ENCODE measurements around the gene DOCK6.
A peak's percentile ranks its signal among the peaks of the same experiment; 100 is the strongest.

DOCK6 gene

DNA sequence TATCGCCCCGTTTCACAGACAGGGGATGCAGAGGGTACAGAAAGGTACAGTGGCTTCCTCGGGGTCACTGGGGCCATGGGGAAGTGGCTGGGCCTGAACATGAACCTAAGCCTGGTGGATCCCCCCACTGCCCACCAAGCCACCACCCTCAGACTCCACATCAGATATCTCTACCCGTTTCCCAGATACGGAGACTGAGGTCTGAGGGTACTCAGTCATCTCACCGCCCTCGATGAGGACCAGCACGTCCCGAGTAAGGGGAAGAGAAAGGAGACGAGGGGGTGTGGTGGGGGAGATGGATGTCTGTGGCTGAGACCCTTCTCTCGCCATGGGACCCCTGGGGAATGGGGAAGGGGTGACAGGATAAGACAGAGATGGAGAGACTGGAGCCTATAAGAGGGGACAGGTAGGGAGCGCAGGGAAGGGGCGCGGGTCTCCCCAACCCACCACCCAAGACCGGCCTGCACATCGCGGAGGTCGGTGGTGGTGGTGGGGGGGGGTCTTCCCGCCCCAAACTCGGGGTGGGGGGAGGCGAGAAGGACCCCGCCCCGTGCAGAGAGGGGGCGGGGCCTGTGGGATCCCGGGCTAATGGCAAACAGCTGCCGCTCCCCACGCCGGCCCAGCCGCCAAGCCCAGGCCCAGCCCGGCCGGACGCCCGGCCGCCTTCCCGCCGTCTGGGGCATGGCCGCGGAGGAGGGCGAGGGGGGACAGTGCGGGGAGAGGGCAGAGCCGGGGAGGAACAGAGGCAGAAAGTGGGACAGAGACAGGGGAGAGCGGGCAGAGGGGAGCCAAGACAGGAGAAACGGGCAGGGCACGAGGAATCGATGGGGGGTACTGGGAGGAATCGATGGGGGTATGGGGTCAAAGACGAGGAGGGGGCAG lies 65.7 kb downstream of the DOCK6 start:
- peak overlapping the region; percentile 81 for H3K4me3 ChIP-seq (ENCODE audit: low read depth, low read length)
- no peak for TF ChIP-seq CTCF (IDR thresholded peaks at IDR 0.05; ENCODE audit: low read depth, low read length)
- in situ Hi-C loops (cut with HindIII; ENCODE audit: low sequenced_read_pairs), result no loop called here
- DNase-seq (ENCODE audit: low read depth, low spot score), result peak; percentile 22

GRCh38 chr19:11195681-11196080 lies 66.6 kb downstream of the DOCK6 start:
- TF ChIP-seq CTCF (IDR thresholded peaks at IDR 0.05; ENCODE audit: low read depth, low read length), result no peak
- in situ Hi-C loops (cut with HindIII; ENCODE audit: low sequenced_read_pairs), result no loop called here
- no peak for DNase-seq (ENCODE audit: low read depth, low spot score)
- peak overlapping the region; percentile 81 for H3K4me3 ChIP-seq (ENCODE audit: low read depth, low read length)

- peak overlapping the region; percentile 81 for H3K4me3 ChIP-seq (ENCODE audit: low read depth, low read length)
- in situ Hi-C loops (cut with HindIII; ENCODE audit: low sequenced_read_pairs), result no loop called here
- no peak for DNase-seq (ENCODE audit: low read depth, low spot score)
- no peak for TF ChIP-seq CTCF (IDR thresholded peaks at IDR 0.05; ENCODE audit: low read depth, low read length)
Observed at GRCh38 chr19:11194656-11195558, 67.4 kb downstream of the DOCK6 start.

GRCh38 chr19:11194173-11194572 lies 68.2 kb downstream of the DOCK6 start:
- no peak for DNase-seq (ENCODE audit: low read depth, low spot score)
- peak overlapping the region; percentile 81 for H3K4me3 ChIP-seq (ENCODE audit: low read depth, low read length)
- in situ Hi-C loops (cut with HindIII; ENCODE audit: low sequenced_read_pairs), result no loop called here
- no peak for TF ChIP-seq CTCF (IDR thresholded peaks at IDR 0.05; ENCODE audit: low read depth, low read length)

DNA sequence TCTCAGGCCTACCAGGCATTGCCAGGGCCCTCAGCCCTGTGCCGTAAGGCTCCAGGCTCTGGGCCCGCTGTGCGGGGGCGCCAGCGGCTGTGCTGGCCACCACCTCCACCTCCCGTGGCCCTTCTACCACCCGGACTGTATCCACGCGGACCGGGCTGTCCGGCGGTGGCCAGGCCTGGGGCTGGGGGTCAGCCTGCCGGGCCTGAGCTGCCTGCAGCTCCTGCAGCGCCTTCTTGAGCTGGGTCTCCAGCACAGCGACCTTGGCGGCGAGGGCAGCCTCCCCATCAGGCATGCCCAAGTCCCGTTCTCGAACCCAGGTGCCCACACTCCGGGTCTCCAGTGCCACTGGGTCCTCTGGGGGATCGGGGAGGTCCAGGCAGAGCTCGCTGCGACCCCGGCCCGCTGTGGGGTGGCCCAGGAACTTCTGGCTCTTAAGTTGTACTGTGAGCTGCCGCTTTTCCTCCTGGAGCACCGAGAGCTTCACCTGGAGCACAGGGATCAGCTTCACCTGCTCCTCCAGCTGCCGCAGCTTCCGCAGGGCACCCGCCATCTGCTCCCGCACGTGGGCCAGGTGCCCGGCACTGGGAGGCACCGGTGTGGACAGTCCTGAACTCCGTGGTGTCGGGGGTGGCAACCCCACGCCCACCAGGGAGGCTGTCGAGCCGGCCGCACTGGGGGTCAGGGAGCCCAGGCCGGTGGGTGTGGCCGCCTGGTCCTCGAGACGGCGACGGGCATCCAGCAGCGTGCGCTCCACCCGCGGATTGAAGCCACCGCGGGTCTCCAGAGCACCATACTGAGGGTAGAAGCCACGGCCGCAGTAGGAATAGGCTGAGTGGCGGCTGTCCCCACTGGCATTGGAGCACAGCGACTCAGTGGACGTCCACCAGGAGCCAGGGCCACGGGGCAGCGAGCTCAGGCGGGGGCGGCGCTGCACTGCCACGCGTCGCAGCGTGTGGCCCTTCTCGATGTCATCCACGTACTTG lies 69.1 kb downstream of the DOCK6 start:
- no peak for DNase-seq (ENCODE audit: low read depth, low spot score)
- TF ChIP-seq CTCF (IDR thresholded peaks at IDR 0.05; ENCODE audit: low read depth, low read length), result no peak
- in situ Hi-C loops (cut with HindIII; ENCODE audit: low sequenced_read_pairs), result no loop called here
- no peak overlapping the region for H3K4me3 ChIP-seq (ENCODE audit: low read depth, low read length)

GRCh38 chr19:11191934-11192333 lies 70.4 kb downstream of the DOCK6 start:
- no peak for TF ChIP-seq CTCF (IDR thresholded peaks at IDR 0.05; ENCODE audit: low read depth, low read length)
- H3K4me3 ChIP-seq (ENCODE audit: low read depth, low read length), result no peak overlapping the region
- in situ Hi-C loops (cut with HindIII; ENCODE audit: low sequenced_read_pairs), result no loop called here
- no peak for DNase-seq (ENCODE audit: low read depth, low spot score)
